Glomerular visceral epithelial cell (primary cell): ENCODE data around the gene ABLIM2.
"Not testable (repeated sequence)": the region's sequence is repeated elsewhere in the genome, so short reads cannot be mapped to it uniquely, and the experiment has no call there.

Experiments
- DNase-seq: peaks from one replicate; pipeline ENCODE4 v3.0.0-alpha.2; 2016; ENCODE audit errors: extremely low spot score

ABLIM2 gene

GRCh38 chr4:7964459-7964858 lies 194.2 kb downstream of the ABLIM2 start:
- no peak for DNase-seq

DNA sequence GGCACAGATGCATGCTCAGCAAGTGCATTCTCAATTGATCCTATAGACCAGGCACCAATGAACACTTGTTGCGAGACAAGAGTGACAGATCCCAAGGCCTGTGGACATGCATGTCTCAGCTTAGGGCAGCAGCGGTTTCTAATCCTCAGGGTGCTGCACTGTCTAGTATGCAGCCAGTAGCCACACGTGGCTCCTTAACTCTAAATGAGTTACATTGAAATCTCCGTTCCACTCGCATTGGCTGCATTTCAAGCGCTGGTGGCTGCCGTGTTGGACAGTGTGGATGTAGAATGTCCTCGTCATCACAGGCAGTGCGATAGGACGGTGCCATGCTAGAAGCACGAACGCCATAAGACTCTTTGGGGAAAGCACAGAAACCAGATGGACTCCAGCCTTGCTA lies 194.9 kb downstream of the ABLIM2 start:
- DNase-seq, result no peak

DNA sequence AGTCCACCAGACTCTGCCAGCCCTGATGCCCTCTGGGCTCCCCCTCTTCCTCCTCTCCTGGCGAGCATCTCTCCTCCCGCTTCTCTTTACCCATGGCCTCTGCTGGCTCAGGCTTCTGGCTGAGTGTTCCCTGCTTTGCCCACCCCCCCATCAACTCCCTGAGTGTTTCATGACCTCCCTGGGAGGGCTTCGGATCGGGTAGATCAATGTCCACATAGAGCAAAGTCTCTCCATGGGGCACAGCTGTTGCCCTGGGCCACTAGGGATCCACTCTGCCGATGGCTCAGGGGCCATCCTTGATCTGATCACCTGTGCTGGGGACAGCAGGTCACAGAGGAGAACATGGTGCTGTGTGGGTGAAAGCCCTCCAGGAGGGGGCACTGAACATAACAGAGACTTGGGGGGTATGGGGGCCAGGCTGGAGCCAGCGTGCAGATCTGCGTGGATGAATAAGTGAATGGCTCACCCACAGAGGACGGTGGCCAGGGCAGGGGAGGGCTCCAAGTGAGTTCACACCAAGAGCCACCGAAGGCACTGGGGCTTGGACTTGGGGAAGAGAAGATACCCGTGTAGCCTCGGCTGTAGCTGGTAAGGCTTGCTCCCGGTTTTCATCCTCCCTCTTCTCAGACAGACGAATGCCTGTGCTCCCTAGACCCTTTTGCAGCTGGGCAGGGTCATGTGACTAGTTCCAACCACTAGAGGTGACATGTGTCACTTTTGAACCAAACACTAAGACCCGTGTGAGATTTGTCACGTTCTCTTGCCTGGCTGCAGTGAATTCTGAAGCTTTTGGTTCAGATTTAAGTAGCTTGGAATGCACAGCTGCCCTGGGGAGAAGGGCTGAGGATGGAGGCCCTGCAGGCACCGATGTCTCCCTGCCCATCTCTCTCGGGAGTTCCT lies 195.8 kb downstream of the ABLIM2 start:
- DNase-seq, result no peak

DNA sequence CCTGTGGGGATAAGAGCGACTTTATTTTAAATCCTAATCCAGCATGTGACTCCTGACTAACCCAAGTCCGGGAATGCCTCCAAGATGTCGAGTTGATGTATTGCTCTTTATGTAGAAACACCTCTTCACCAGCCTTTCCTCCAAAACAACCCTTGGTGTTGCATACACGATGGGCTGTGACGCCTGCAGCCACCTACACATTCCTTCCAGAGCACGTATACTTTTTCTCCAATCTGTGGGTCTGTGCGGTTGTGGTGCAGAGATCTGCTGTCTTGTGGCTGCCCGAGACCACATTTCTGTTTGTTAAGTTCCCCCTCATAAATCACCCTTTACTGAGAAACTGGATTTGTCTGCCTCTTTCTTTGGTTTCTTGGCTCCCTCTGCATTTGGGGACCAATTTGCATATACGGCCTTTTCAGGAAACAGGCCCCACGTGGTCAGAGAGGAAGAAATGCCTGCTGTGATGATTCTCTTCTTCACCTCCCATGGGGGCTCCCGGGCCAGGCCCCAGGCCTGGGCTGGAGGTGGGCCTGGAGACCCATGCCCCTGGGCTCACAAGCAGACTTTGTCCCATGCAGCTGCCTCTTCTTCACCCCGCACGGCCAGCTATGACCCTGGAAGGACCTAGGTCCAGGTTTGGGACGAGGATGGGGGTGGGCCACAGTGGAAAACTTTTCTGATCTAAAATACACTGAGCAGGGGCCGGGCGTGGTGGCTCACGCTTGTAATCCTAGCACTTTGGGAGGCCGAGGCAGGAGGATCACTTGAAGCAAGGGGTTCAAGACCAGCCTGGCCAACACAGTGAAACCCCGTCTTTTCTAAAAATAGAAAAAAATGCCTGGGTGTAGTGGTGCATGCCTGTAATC lies 197.6 kb downstream of the ABLIM2 start:
- peak; percentile 99 for DNase-seq

DNA sequence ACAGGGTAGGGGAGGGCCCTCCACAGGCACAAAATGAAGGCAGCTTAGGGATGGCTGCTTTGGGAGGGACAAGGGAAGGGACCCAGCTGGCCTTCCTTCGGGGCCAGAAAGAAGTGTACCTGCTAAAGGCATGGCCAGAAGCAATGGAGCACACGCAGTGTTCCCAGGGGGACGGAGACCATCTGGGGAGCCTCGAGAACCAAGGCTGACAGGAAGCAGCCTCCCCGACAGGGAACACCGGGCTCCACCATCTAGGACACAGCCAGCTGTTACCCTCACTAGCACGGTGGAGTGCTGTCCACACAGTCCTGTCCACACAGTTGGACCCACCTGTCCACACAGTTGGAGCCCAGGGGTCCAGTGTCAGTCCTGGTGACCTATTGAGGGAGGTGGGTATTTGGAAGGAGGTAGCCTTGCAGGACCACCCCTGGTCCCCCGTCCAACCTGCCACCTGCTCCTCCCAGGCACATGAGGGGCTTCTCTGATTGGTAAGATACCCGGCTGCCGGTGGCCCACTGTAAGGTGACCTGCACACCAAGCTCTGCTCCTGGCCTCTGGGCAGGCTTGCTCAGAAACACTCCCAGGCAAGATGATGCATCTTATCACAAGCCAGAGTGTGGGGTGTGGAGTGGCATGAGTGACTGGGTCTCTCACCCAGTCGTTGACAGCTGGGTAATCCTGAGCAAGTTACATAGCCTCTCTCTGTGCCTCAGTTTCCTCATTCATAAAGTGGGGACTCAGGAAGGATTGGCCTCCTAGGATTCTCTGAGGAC lies 198.4 kb downstream of the ABLIM2 start:
- no peak for DNase-seq

GRCh38 chr4:7959078-7959477 lies 199.5 kb downstream of the ABLIM2 start:
- no peak for DNase-seq

DNA sequence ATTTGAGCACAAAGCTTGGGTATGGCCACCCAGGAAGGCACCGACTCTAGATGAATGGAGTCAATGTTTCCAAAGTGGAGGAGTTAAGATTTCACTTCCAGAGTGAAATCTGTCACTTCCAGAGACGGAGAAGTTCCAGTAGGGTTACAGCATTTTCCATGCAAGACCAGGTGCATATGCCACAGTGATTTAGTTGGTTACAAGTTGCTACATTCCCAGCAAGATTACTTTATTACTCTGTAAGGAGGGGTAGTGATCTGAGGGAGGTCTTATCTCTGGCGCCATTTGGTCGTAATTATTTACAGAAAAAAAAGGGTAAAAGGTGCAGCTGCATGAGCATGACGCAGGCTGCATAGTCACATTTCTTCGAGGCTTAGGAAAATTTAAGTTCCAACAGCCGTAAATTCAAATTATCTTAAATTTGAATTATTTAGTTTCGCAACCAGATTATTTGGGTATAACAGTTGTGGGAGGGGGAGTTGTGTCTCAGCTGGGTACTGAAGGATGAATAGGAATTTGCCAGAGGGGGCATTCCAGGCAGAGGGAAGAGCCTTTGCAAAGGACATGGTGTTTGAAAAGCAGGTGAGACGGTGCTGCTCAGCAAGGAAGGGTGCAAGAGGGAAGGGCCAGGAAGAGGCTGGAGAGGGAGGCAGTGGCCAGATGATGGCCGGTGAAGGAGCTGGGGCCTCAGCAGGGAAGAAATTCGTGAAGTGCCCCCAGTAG lies 201.5 kb downstream of the ABLIM2 start:
- DNase-seq, result no peak

GRCh38 chr4:7956270-7956808 lies 202.3 kb downstream of the ABLIM2 start:
- DNase-seq, result peak; percentile 49

DNA sequence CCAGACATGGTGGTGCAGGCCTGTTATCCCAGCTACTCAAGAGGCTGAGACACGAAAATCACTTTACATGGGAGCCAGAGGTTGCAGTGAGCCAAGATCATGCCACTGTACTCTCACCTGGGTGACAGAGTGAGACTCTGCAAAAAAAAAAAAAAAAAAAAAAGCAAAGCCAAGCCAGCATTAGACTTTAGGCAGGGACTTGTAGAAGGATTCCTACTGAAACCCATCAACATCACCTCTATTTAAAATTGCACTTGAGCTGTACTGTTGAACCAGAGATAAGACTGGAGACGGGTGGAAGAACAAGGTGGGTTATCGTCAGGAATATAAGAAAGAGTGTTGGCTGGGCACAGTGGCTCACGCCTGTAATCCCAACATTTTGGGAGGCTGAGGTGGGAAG lies 203.2 kb downstream of the ABLIM2 start:
- DNase-seq, result no peak

DNA sequence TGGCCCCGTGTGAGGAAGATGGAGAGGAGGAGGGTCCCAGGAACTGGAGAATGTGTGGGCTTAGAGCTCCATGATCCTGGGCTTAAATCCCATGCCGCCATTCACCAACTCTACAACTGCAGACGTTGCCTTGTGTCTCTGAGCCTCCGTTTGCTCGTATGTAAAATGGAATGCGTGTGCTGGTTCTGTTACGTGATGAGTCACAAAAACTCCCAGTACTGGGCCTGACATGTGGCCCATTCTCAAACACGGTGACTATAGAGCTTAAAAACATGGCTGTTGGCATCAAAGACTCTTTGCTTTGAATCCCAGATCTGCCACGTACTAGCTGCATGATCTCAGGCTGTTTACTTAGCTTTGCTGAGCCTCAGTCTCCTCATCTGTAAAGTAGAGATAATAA lies 206.0 kb downstream of the ABLIM2 start:
- DNase-seq, result no peak

DNA sequence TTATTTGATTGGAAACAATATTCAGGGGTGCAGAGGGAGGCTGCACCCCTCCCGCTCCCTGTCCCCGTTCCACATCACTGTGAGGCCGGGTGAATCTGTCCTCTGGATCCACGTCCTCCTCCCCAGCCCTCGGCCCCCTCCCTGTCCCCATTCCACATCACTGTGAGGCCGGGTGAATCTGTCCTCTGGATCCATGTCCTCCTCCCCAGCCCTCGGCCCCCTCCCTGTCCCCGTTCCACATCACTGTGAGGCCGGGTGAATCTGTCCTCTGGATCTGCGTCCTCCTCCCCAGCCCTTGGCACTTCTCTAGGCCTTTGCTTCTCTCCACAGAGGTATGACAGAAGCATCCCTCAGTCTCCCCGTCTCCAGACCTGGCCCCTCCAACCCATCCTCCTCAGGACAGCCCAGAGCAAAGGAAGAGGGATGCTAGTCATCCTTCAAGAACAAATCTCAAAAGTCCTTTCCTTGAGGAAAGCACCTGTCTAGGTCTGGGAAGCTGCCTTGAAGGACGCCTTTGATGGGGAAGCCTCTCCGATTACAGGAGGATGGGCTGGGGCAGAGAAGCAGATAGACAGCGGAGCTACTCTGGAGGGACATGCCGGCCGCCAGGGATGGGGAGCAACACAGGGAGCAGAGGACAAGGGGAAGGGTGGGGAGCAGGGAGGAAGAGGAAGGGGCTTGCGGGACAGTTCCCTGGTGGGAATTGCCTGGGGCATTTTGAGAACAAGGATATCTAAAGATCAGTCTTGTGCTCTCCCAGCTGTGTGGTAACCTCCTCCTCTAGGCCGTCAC lies 208.1 kb downstream of the ABLIM2 start:
- DNase-seq, result no peak

DNA sequence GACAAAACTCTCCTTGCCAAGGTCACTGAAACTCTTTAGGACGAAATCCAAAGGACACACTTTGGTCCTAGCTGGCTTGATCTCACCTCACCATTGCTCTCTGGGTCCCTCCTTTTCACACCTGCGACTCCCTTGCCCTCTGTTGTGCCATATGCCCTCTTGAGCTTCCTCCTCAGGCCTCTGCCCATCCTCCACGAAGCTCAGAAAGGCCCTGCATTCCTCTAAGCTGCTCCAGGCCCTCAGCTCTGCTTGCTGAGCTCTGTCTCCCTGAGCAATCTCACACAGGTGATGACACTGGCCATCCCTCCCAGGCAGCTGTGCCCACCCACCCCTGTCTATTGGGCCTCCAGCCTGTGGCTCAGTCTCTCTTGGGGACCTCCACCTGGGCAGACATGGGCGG lies 208.9 kb downstream of the ABLIM2 start:
- no peak for DNase-seq

- DNase-seq, result no peak
These were observed 210.7 kb downstream of the ABLIM2 start for GRCh38 chr4:7947927-7948326.

DNA sequence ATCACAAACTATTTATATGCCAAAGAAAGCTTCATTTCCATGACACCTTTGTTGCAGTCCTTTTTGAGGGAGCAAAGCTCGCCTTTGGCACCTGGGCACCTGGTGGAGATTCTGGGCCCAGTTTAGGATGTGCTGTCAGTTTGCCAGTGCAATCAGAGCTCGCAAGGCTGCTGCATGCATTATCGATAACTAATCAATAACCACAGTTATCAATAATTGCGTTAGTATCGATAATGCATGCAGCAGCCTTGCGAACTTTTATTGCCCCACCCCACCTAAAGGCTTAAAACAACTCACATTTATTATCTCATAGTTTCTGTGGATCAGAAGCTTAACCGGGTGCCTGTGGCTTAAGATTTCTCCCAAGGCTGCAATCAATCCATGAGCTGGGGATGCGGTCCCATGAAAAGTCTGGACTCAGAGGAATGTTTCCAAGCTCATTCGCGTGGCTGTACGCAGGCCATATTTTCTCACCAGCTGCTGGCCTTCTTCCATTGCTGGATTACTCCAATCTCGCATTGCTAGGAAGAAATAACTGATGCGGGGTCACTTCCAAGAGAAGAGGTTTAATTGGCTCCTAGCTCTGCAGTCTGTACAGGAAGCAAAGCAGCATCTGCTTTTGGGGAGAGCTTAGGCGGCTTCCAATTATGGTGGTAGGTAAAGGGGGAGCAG lies 212.8 kb downstream of the ABLIM2 start:
- DNase-seq, result no peak

DNA sequence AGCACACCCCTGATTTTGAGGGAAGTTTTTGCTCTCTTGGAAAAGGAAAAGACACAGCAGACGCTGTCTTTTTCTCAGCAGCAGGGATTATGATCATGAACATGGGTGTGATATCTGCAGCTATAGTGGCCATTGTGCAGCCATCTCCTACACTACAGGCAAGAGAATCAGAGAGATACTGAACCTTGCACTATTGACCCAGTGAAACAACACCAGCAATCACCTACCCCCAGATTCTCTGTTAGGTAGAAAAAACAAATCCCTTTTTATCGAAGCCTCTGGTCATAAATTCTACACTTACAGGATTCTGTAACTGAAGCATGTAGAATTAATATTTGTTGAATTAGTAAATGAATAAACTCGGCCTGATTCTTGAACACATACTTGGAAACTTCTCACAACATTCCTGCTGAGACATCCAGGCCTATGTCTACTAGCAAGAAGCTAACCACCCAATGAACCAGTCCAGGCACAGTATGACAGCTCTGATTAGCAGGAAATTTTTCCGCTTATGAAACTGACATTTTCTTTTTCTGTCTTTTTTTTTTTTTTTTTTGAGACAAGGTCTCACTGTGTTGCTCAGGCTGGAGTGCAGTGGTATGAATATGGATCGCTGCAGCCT lies 213.9 kb downstream of the ABLIM2 start:
- peak; percentile 33 for DNase-seq

DNA sequence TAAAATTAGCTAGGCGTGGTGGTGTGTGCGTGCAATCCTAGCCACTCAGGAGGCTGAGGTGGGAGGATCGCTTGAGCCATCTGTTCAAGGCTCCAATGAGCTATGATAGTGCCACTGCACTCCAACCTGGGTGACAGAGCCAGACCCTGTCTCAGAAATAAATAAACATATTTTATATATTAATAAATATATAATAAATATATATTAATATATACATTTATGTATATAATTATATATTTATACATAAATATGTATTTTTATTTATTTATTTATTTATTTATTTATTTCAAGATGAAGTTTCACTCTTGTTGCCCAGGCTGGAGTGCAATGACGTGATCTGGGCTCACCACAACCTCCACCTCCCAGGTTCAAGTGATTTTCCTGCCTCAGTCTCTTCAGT lies 214.9 kb downstream of the ABLIM2 start:
- not testable (repeated sequence) for DNase-seq

- no peak for DNase-seq
These were observed 215.4 kb downstream of the ABLIM2 start for GRCh38 chr4:7943211-7943610.

GRCh38 chr4:7941965-7942496 lies 216.6 kb downstream of the ABLIM2 start:
- DNase-seq, result no peak
